Measurements from ENCODE around the gene B3GAT2. TPM values are rescaled to one million over a fixed set of nuclear protein-coding genes. Genes with fewer than 3 reads are reported as not detected.

The B3GAT2 gene
- total and polyA plus RNA-seq, 3 experiments from 2014 or later: 0.22 TPM; not detected in 2

GRCh38 chr6:70838907-70839285 lies 118.0 kb downstream of the B3GAT2 start:
- CTCF ChIA-PET: no interaction called here

DNA sequence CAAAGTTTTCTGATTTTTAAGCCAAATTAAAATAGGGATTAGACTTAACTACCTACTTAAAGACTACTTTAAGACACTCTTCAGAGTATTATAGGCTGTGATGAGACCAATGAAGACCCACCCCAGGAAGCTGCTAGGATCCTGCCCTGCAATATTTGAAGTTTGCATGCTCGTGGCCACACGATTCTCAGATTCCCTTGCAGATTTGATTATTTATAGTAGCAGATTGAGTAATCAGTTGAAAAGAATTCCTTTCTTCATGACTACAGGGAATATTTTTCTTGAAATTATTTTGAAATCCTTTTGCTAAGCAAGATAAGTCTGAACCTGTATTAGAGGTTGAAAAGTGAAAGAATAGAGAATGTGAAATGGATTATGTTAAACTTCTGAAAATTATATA lies 122.3 kb downstream of the B3GAT2 start:
- POLR2A ChIA-PET: no interaction called here

More at GRCh38 chr6:70838907-70839285, 118.0 kb downstream of the B3GAT2 start:
- H3K27me3 ChIP-seq (ENCODE audit: insufficient read depth, low read length, poor library complexity, severe bottlenecking): no peaks in the 10 kb centered on the region
- Mint-ChIP-seq H3K27me3 (no peaks in the 10 kb centered on the region), H3K36me3 (peaks cover 0 to 42% (median 5%) of the 10 kb centered on the region in 3 donors), H3K9me3 (no peaks in the 10 kb centered on the region), H3K4me3 (no peak overlapping the region), H3K4me1 (peaks cover 10 to 14% (median 12%) of the 10 kb centered on the region in 3 donors), H3K27ac (no peak overlapping the region)
- H3K4me1 ChIP-seq (ENCODE audit: insufficient read depth, low read length): no peaks in the 10 kb centered on the region
- no peak overlapping the region for H3K4me3 ChIP-seq (ENCODE audit: low read length)
- H3K27ac ChIP-seq (ENCODE audit: low read depth, low read length): no peak overlapping the region
- no peaks in the 10 kb centered on the region for H3K9me3 ChIP-seq (ENCODE audit: low read length)
- no peaks in the 10 kb centered on the region for H3K36me3 ChIP-seq (ENCODE audit: insufficient read depth, low read length)
- DNase-seq: no peak
- POLR2A ChIA-PET: no interaction called here

GRCh38 chr6:70831427-70831826 lies 125.4 kb downstream of the B3GAT2 start:
- H3K4me1 Mint-ChIP-seq: peaks cover 13 to 20% (median 19%) of the 10 kb centered on the region in 3 donors

More for the DNA sequence above, 122.3 kb downstream of the B3GAT2 start:
- Mint-ChIP-seq H3K4me3 (no peak overlapping the region), H3K27ac (no peak overlapping the region), H3K36me3 (peaks cover 7 to 31% (median 12%) of the 10 kb centered on the region in 3 donors), H3K4me1 (peaks cover 4 to 11% (median 7%) of the 10 kb centered on the region in 3 donors), H3K9me3 (peaks cover 0 to 4% (median 2%) of the 10 kb centered on the region in 5 donors), H3K27me3 (no peaks in the 10 kb centered on the region)
- Histone ChIP-seq H3K36me3 (ENCODE audit: insufficient read depth, low read length) (no peaks in the 10 kb centered on the region), H3K4me1 (ENCODE audit: insufficient read depth, low read length) (no peaks in the 10 kb centered on the region), H3K27ac (ENCODE audit: low read depth, low read length) (no peak overlapping the region), H3K4me3 (ENCODE audit: low read length) (no peak overlapping the region), H3K9me3 (ENCODE audit: low read length) (no peaks in the 10 kb centered on the region), H3K27me3 (ENCODE audit: insufficient read depth, low read length, poor library complexity, severe bottlenecking) (no peaks in the 10 kb centered on the region)
- no peak for DNase-seq
- CTCF ChIA-PET: no interaction called here

DNA sequence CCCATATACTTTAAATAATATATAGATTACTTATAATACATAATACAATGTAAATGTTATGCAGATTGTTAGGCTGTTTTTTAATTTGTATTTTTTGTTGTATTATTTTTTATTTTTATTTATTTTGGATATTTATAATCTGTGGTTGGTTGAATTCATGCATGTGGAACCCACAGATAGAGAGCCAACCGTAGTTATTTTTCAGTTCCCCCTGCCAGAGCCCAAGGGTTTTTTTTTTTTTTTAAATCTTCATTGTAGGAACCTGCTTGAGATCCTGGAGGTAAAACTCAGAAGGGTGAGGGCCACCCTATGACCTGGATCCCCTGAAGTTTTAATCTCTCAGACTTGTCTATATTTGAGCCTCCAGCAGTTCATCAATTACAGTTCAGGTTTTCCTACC lies 133.2 kb downstream of the B3GAT2 start:
- Histone ChIP-seq H3K9me3 (ENCODE audit: low read length) (no peaks in the 10 kb centered on the region), H3K36me3 (ENCODE audit: insufficient read depth, low read length) (no peaks in the 10 kb centered on the region), H3K4me3 (ENCODE audit: low read length) (no peak overlapping the region), H3K27ac (ENCODE audit: low read depth, low read length) (no peak overlapping the region), H3K4me1 (ENCODE audit: insufficient read depth, low read length) (no peaks in the 10 kb centered on the region), H3K27me3 (ENCODE audit: insufficient read depth, low read length, poor library complexity, severe bottlenecking) (no peaks in the 10 kb centered on the region)
- no peak for DNase-seq
- H3K27ac Mint-ChIP-seq: no peak overlapping the region
- H3K9me3 Mint-ChIP-seq: peaks cover 4 to 8% (median 5%) of the 10 kb centered on the region in 5 donors
- H3K4me1 Mint-ChIP-seq: peaks cover 8 to 15% (median 14%) of the 10 kb centered on the region in 3 donors
- H3K27me3 Mint-ChIP-seq: peaks cover 0 to 4% of the 10 kb centered on the region in 2 donors
- CTCF ChIA-PET: no interaction called here
- no peak overlapping the region for H3K4me3 Mint-ChIP-seq
- H3K36me3 Mint-ChIP-seq: peaks cover 8 to 40% (median 8%) of the 10 kb centered on the region in 3 donors
- POLR2A ChIA-PET: no interaction called here

More at GRCh38 chr6:70831427-70831826, 125.4 kb downstream of the B3GAT2 start:
- Histone ChIP-seq H3K4me1 (ENCODE audit: insufficient read depth, low read length) (no peaks in the 10 kb centered on the region), H3K4me3 (ENCODE audit: low read length) (no peak overlapping the region), H3K27ac (ENCODE audit: low read depth, low read length) (no peak overlapping the region), H3K36me3 (ENCODE audit: insufficient read depth, low read length) (no peaks in the 10 kb centered on the region), H3K27me3 (ENCODE audit: insufficient read depth, low read length, poor library complexity, severe bottlenecking) (no peaks in the 10 kb centered on the region), H3K9me3 (ENCODE audit: low read length) (no peaks in the 10 kb centered on the region)
- no peaks in the 10 kb centered on the region for H3K27me3 Mint-ChIP-seq
- H3K9me3 Mint-ChIP-seq: peaks cover 0 to 4% (median 2%) of the 10 kb centered on the region in 5 donors
- ChIA-PET POLR2A (no interaction called here), CTCF (no interaction called here)
- no peak overlapping the region for H3K27ac Mint-ChIP-seq
- H3K4me3 Mint-ChIP-seq: no peak overlapping the region
- no peak for DNase-seq
- H3K36me3 Mint-ChIP-seq: peaks cover 7 to 16% (median 10%) of the 10 kb centered on the region in 3 donors

DNA sequence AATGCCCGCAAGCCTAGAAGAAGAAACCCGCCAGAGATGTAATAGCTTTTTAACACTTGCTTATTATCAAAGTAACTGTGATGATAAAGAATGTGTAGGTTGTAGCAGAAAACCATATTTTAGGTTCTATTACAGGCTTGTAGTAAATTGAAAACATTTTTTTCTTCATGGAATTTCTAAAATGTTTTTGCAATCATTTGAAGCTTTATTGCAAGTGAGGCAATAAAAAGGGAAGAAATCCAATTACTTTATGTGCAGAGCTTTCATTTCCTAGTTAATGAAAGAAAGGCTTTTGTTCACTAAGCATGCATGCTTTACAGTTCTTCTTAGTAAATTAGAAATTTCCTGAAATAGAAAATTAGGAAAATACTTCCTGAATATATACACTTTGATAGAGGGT lies 135.1 kb downstream of the B3GAT2 start:
- Mint-ChIP-seq H3K4me3 (no peak overlapping the region), H3K4me1 (peaks cover 0 to 8% (median 2%) of the 10 kb centered on the region in 3 donors), H3K27me3 (peaks cover 0 to 4% of the 10 kb centered on the region in 2 donors), H3K27ac (no peak overlapping the region), H3K36me3 (peaks cover 8 to 39% (median 10%) of the 10 kb centered on the region in 3 donors), H3K9me3 (peaks cover 4 to 8% (median 5%) of the 10 kb centered on the region in 5 donors)
- ChIA-PET POLR2A (no interaction called here), CTCF (no interaction called here)
- no peaks in the 10 kb centered on the region for H3K27me3 ChIP-seq (ENCODE audit: insufficient read depth, low read length, poor library complexity, severe bottlenecking)
- no peak overlapping the region for H3K4me3 ChIP-seq (ENCODE audit: low read length)
- no peaks in the 10 kb centered on the region for H3K36me3 ChIP-seq (ENCODE audit: insufficient read depth, low read length)
- no peak overlapping the region for H3K27ac ChIP-seq (ENCODE audit: low read depth, low read length)
- no peaks in the 10 kb centered on the region for H3K9me3 ChIP-seq (ENCODE audit: low read length)
- no peak for DNase-seq
- H3K4me1 ChIP-seq (ENCODE audit: insufficient read depth, low read length): no peaks in the 10 kb centered on the region

DNA sequence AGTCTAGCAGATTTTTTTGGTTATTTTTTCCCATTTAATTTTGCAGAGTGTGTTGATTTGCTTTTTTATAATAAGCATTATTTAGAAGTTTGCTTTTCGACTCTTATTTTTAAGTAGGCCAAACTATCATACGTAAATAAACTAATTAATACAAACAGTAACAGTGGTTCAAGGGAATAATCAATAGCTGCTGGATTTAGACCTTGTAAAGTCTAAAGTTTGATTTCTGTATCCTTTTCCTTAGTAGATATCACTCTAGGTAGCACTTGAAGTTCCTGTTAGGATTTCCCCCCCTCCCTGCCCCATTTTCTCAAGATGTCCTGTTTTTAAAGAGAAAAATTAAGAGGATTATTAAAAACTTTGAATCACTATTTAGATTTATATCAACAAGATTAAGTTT lies 136.1 kb downstream of the B3GAT2 start:
- H3K4me1 Mint-ChIP-seq: peaks cover 3 to 8% (median 6%) of the 10 kb centered on the region in 3 donors
- Histone ChIP-seq H3K9me3 (ENCODE audit: low read length) (no peaks in the 10 kb centered on the region), H3K27ac (ENCODE audit: low read depth, low read length) (no peak overlapping the region), H3K4me1 (ENCODE audit: insufficient read depth, low read length) (no peaks in the 10 kb centered on the region), H3K36me3 (ENCODE audit: insufficient read depth, low read length) (no peaks in the 10 kb centered on the region), H3K27me3 (ENCODE audit: insufficient read depth, low read length, poor library complexity, severe bottlenecking) (no peaks in the 10 kb centered on the region), H3K4me3 (ENCODE audit: low read length) (no peak overlapping the region)
- peaks cover 8 to 39% (median 10%) of the 10 kb centered on the region in 3 donors for H3K36me3 Mint-ChIP-seq
- H3K4me3 Mint-ChIP-seq: no peak overlapping the region
- H3K27me3 Mint-ChIP-seq: peaks cover 0 to 4% of the 10 kb centered on the region in 2 donors
- H3K27ac Mint-ChIP-seq: no peak overlapping the region
- H3K9me3 Mint-ChIP-seq: peaks cover 4 to 8% (median 5%) of the 10 kb centered on the region in 5 donors
- DNase-seq: no peak
- POLR2A ChIA-PET: no interaction called here
- CTCF ChIA-PET: no interaction called here

DNA sequence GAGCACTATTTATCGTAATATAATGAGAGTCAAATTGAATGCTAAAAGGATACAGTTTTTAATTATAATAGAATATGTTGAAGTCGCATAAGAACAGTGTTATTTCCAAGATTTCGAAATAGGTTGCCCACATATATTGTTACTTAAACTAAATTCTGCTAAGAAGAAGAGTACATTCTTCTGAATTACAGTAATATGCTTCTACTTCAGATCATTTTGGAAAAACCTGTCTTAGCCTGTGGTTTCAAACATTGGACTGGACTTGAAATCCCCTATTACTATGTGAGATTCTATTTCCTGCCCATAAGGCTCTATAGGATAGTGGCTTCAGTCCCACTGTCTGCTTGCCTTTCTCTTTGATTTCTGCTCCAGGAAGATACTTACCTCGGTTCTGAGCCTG lies 137.2 kb downstream of the B3GAT2 start:
- CTCF ChIA-PET: no interaction called here

DNA sequence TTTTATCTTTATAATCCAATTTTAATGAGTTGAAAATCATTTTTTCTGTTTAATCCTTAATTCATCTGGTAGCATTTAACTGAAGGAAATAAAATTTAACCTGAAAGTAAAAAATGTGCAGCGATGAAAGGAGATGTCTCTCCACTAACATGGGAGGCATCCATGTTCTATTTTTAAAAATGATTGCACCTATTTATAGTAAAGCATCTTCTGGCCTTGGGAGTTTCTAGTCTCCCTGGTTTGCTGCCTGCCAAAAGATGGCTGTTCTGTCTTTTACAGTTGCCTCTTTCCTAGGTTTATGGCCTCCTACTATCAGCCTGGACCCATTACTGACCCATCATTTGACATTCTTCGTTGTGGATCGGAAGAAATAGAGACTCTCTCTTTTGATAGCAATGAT lies 143.0 kb downstream of the B3GAT2 start:
- no peaks in the 10 kb centered on the region for H3K27me3 Mint-ChIP-seq
- H3K9me3 Mint-ChIP-seq: no peaks in the 10 kb centered on the region
- no peak overlapping the region for H3K4me3 ChIP-seq (ENCODE audit: low read length)
- H3K27ac Mint-ChIP-seq: no peak overlapping the region
- H3K36me3 ChIP-seq (ENCODE audit: insufficient read depth, low read length): no peaks in the 10 kb centered on the region
- H3K27me3 ChIP-seq (ENCODE audit: insufficient read depth, low read length, poor library complexity, severe bottlenecking): no peaks in the 10 kb centered on the region
- H3K9me3 ChIP-seq (ENCODE audit: low read length): no peaks in the 10 kb centered on the region
- no peaks in the 10 kb centered on the region for H3K4me1 ChIP-seq (ENCODE audit: insufficient read depth, low read length)
- POLR2A ChIA-PET: no interaction called here
- no peak overlapping the region for H3K4me3 Mint-ChIP-seq
- peaks cover 0 to 30% (median 21%) of the 10 kb centered on the region in 3 donors for H3K36me3 Mint-ChIP-seq
- no peak for DNase-seq
- peaks cover 8 to 14% (median 9%) of the 10 kb centered on the region in 3 donors for H3K4me1 Mint-ChIP-seq
- CTCF ChIA-PET: no interaction called here
- H3K27ac ChIP-seq (ENCODE audit: low read depth, low read length): no peak overlapping the region

More for the DNA sequence above, 137.2 kb downstream of the B3GAT2 start:
- Histone ChIP-seq H3K36me3 (ENCODE audit: insufficient read depth, low read length) (no peaks in the 10 kb centered on the region), H3K9me3 (ENCODE audit: low read length) (no peaks in the 10 kb centered on the region), H3K27me3 (ENCODE audit: insufficient read depth, low read length, poor library complexity, severe bottlenecking) (no peaks in the 10 kb centered on the region), H3K27ac (ENCODE audit: low read depth, low read length) (no peak overlapping the region), H3K4me1 (ENCODE audit: insufficient read depth, low read length) (no peaks in the 10 kb centered on the region), H3K4me3 (ENCODE audit: low read length) (no peak overlapping the region)
- Mint-ChIP-seq H3K4me1 (peaks cover 5 to 8% (median 7%) of the 10 kb centered on the region in 3 donors), H3K4me3 (no peak overlapping the region), H3K27ac (peak overlapping the region in 1 of 8 donors; percentile 3), H3K36me3 (peaks cover 8 to 33% (median 10%) of the 10 kb centered on the region in 3 donors), H3K27me3 (peaks cover 0 to 4% of the 10 kb centered on the region in 2 donors), H3K9me3 (peaks cover 4 to 8% (median 5%) of the 10 kb centered on the region in 5 donors)
- POLR2A ChIA-PET: no interaction called here
- no peak for DNase-seq

Measured in CD8-positive, alpha-beta memory T cell (primary cell).